Activated B cell treated with CpG ODN at 0.5 μM for 24 hours (primary cell): ENCODE data around the gene ORM1. TPM values are rescaled to one million over a fixed set of nuclear protein-coding genes. Genes with fewer than 3 reads are reported as not detected.
A peak's percentile ranks its signal among the peaks of the same experiment; 100 is the strongest.

ENCODE experiments used
- ATAC-seq: fragments of 200-7000 bp; cut with Tn5 transposase; one replicate; pipeline ENCODE4 v1.10.0; 2021; ENCODE audit warnings: low read depth, mild to moderate bottlenecking, moderate library complexity
- CTCF ChIA-PET: fragments of 350-600 bp; sonication (Branson Sonifier 250); formaldehyde crosslinking; loops from one replicate; lab custom pipeline; 2021; ENCODE audit warnings: antibody characterized with exemption; lab: Charles Lee
- POLR2A ChIA-PET: fragments of 350-600 bp; sonication (Branson Sonifier 250); formaldehyde crosslinking; loops from one replicate; lab custom pipeline; 2021; ENCODE audit warnings: antibody characterized with exemption; lab: Charles Lee
- DNase-seq: peaks from one replicate; pipeline ENCODE4 v3.0.0; 2022
- H3K27ac Mint-ChIP-seq: one replicate; pipeline ENCODE4 v1.8.0; 2020; ENCODE audit warnings: mixed read lengths
- H3K27me3 Mint-ChIP-seq: one replicate; pipeline ENCODE4 v1.8.0; 2021; ENCODE audit warnings: mixed read lengths
- H3K36me3 Mint-ChIP-seq: one replicate; pipeline ENCODE4 v1.8.0; 2021; ENCODE audit warnings: low read depth, mixed read lengths
- H3K4me1 Mint-ChIP-seq: one replicate; pipeline ENCODE4 v1.8.0; 2021; ENCODE audit warnings: mixed read lengths
- H3K4me3 Mint-ChIP-seq: one replicate; pipeline ENCODE4 v1.8.0; 2020; ENCODE audit warnings: mild to moderate bottlenecking, mixed read lengths
- H3K9me3 Mint-ChIP-seq: one replicate; pipeline ENCODE4 v1.8.0; 2020; ENCODE audit warnings: mixed read lengths
- CTCF ChIP-seq: fragments of 200-600 bp; IDR thresholded peaks from one replicate; pipeline ENCODE4 v1.8.0; 2022; ENCODE audit warnings: antibody characterized with exemption, mild to moderate bottlenecking
- intact Hi-C: fragments of 100-400 bp; cut with micrococcal nuclease; formaldehyde crosslinking; loops from one replicate; pipeline ENCODE4 v1.15.1; 2024
- total RNA-seq: library from RNA; stranded (reverse); gene quantifications from 2 replicates; pipeline ENCODE4 v1.2.3, GENCODE V29; 2022

Gene ORM1
- total RNA-seq, 1 donor from 2014 or later: not detected

GRCh38 chr9:114336157-114336556, 13.3 kb downstream of the ORM1 start:
- Mint-ChIP-seq H3K9me3 (no peaks in the 10 kb centered on the region), H3K27me3 (no peaks in the 10 kb centered on the region), H3K4me1 (peaks cover 32% of the 10 kb centered on the region), H3K4me3 (no peak overlapping the region), H3K36me3 (peaks cover 66% of the 10 kb centered on the region), H3K27ac (no peak overlapping the region)
- DNase-seq (no peak), ATAC-seq (no peak)
- no peak for TF ChIP-seq CTCF
- POLR2A ChIA-PET: interaction anchor here (1.0 to 1.7 kb wide), 3 partner anchors 9 to 49 kb away, joined by 4 to 15 read pairs (median 9); no protein-coding TSS in a partner anchor
- CTCF ChIA-PET: interaction anchor here (1.2 kb wide), 1 partner anchor 318 kb away, joined by 4 read pairs; no protein-coding TSS in a partner anchor
- intact Hi-C loops: loop anchor here (5.0 kb wide), 2 partner anchors 151 to 676 kb away; no protein-coding TSS in a partner anchor

GRCh38 chr9:114336699-114337395, 13.9 kb downstream of the ORM1 start:
- ATAC-seq (no peak), DNase-seq (no peak)
- POLR2A ChIA-PET: interaction anchor here (1.0 to 2.2 kb wide), 5 partner anchors 9 to 61 kb away, joined by 4 to 15 read pairs (median 5); no protein-coding TSS in a partner anchor
- Mint-ChIP-seq H3K9me3 (no peaks in the 10 kb centered on the region), H3K27ac (no peak overlapping the region), H3K4me3 (no peak overlapping the region), H3K4me1 (peaks cover 32% of the 10 kb centered on the region), H3K36me3 (peaks cover 73% of the 10 kb centered on the region), H3K27me3 (no peaks in the 10 kb centered on the region)
- CTCF ChIA-PET: interaction anchor here (1.0 to 4.2 kb wide), 4 partner anchors 54 to 317 kb away, joined by 4 to 29 read pairs (median 10); no protein-coding TSS in a partner anchor
- TF ChIP-seq CTCF: no peak
- intact Hi-C loops: loop anchor here (5.0 kb wide), 2 partner anchors 150 to 675 kb away; no protein-coding TSS in a partner anchor

GRCh38 chr9:114338187-114338586, 15.3 kb downstream of the ORM1 start:
- DNase-seq (no peak), ATAC-seq (no peak)
- Mint-ChIP-seq H3K9me3 (no peaks in the 10 kb centered on the region), H3K27ac (peak overlapping the region; percentile 37), H3K4me3 (no peak overlapping the region), H3K27me3 (no peaks in the 10 kb centered on the region), H3K36me3 (peaks cover 83% of the 10 kb centered on the region), H3K4me1 (peaks cover 32% of the 10 kb centered on the region)
- intact Hi-C loops: loop anchor here (2.0 to 5.0 kb wide), 3 partner anchors 35 to 674 kb away; no protein-coding TSS in a partner anchor
- no peak for TF ChIP-seq CTCF
- POLR2A ChIA-PET: interaction anchor here (1.4 to 13.9 kb wide), 3 partner anchors 11 to 46 kb away, joined by 5 to 188 read pairs (median 6); partner anchors contain the start of gene AKNA
- CTCF ChIA-PET: interaction anchor here (0.6 to 4.2 kb wide), 10 partner anchors 36 to 315 kb away, joined by 3 to 29 read pairs (median 7); no protein-coding TSS in a partner anchor

- intact Hi-C loops: loop anchor here (1.0 to 5.0 kb wide), 10 partner anchors 9 to 673 kb away; no protein-coding TSS in a partner anchor
- DNase-seq: peak; percentile 68
- CTCF ChIA-PET: interaction anchor here (0.8 to 4.2 kb wide), 11 partner anchors 25 to 314 kb away, joined by 3 to 29 read pairs (median 8); partner anchors contain the start of gene AKNA
- Mint-ChIP-seq H3K27me3 (no peaks in the 10 kb centered on the region), H3K36me3 (peaks cover 94% of the 10 kb centered on the region), H3K4me1 (peaks cover 32% of the 10 kb centered on the region), H3K27ac (peak overlapping the region; percentile 74), H3K4me3 (peak overlapping the region; percentile 6), H3K9me3 (no peaks in the 10 kb centered on the region)
- ATAC-seq: peak; percentile 79
- TF ChIP-seq CTCF: peak; percentile 87
- POLR2A ChIA-PET: interaction anchor here (0.6 to 13.9 kb wide), 9 partner anchors 10 to 314 kb away, joined by 3 to 188 read pairs (median 4); partner anchors contain the start of gene AKNA
Observed at GRCh38 chr9:114339130-114339908, 16.4 kb downstream of the ORM1 start.
